HG02970 (cell line): ENCODE measurements around the gene GNG4.
"Not testable (repeated sequence)": the region's sequence is repeated elsewhere in the genome, so short reads cannot be mapped to it uniquely, and the experiment has no call there.

Source experiments
- ATAC-seq: cut with Tn5 transposase; IDR thresholded peaks from one replicate; pipeline ENCODE4 v1.9.1; 2021; ENCODE audit warnings: mild to moderate bottlenecking, moderate library complexity, moderate number of reproducible peaks; ENCODE audit not compliant: unreplicated experiment, low FRiP score

GNG4 gene

DNA sequence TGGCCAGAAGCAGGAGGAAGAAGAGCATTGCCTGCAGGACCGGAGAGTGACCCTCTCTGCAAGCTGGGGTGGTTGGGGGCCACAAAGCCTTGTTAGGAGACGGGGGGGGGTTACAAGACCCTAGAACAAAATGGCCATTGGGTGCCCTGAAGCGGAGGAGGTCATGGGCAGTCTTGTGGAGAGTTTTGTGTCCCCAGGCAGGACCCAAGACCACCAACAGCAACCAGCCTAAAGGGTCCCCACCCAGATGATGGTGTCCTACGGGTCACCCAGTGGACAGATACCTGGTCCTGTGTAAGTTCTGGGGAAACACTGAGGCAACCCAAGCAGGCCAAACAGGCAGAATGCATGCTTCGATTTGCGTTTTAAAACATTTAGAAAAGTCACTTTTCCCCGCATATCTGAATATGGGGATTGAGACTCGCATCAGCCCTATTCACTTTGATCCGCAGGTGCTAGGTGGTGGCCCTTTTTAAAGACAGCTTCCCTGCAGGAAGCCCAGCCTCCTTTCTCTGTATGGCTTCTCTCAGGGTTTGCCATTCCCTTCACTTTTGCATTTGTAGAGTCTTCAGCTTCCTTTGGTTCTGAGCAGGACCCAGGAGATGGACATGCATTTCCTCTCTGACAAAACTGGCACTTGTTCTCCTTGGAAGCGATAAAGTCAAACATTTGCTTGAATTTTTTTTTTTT lies 21.1 kb downstream of the GNG4 start:
- ATAC-seq = no peak

DNA sequence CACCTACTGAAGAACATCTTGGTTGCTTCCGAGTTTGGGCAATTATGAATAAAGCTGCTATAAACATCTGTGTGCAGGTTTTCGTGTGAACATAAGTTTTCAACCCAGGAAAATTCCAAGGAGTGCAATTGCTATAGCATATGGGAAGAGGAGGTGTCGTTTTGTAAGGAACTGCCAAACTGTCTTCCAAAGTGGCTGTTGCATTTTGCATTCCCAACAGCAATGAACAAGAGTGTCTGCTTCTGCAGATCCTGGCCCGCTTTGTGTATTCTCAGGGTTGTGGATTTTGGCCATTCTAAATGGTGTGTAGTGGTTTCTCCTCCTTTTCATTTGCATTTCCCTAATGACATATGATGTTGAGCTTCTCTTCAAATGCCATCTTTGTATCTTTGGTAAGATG lies 23.8 kb downstream of the GNG4 start:
- ATAC-seq = no peak

DNA sequence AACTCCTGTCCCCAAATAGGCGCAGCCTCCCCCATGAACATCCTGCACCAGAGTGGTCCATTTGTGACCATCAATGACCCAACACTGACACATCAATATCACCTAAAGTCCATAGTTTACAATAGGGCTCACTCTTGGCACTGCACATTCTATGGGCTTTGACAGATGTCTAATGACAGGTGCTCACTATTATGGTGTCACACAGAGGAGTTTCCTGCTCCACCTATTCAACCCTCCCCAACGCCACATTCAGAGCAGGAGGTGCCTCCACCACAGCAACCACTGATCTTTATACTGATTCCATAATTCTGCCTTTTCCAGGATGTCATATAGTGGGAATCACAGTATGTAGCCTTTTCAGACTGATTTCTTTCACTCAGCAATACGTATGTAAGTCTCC lies 24.2 kb downstream of the GNG4 start:
- ATAC-seq = no peak

DNA sequence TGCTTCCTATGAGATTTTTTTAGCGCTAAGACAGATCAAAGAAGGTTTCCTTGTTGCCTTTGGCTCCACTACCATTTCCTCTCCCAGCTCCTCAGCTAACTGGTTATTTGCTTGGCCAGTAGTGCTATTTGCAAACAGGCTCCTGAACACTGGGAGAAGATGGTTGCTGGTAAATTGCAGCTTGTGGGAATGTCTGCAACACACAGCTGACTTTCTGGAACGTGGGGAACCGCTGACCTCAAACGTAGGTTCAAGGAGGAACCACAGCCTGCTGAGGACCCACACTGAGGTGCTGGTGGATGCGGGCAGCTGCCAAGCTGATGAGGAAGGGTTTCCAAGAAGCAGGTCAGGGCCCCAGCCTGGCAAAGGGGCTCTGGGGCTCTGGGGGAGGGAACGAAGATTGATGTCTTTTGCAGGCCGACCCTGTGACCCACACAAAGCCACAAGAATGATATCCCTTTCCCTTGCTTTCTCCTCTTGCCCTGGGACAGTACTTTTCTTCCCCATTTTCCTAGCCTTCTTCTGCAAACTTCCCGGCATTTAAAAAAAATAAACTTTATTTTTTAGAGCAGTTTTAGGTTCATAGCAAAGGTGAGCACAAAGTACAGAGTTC lies 24.8 kb downstream of the GNG4 start:
- ATAC-seq = no peak

DNA sequence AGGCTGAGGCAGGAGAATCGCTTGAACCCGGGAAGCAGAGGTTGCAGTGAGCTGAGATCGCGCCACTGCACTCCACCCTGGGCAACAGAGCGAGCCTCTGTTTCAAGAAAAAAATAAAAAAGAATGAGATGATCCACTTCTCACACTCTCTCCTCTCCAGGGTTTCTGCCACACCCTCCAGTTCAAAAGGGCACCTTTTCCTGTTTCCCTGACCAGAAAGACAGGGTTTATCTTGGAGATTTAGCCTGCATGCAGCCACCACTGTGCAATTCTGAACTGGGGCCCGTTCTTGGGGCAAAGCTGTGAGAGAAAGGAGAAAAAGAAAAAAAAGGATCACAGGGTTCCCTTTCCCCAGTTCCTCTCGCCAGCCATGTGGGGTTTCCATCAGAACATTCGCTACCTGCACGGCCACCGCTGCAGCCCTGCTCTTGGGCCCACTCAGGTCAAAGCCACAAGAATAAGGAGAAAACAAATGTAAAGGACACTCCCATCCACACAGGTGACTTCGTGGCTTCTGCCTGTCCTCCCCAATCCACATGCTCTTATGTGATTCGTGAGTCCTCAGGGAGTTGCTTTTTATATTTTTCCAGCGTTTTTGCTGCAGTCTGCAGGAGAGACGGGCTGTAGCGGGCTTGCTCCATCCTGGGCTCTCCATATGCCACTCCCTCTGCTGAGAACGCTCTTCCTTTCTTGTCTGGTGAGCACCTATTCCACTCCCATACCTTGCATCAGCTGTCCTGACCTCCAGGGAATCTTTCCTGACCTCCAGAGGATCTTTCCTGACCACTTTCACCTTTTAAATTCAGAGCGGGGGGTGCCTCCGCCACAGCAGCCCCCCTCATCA lies 26.4 kb downstream of the GNG4 start:
- no peak for ATAC-seq

DNA sequence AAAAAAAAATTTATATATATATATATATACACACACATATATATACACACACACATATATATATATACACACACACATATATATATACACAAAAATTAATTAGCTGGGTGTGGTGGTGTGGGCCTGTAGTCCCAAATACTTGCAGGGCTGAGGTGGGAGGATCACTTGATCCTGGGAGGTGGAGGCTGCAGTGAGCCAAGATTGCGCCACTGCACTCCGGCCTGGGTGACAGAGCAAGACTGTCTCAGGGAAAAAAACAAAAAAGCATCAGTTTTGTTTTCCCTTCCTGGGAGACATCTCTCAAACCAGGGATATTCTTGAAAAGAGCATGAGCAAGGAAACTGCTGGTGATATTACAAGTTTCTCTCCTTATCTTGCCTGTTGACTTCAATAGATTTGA lies 30.4 kb downstream of the GNG4 start:
- ATAC-seq = not testable (repeated sequence)

DNA sequence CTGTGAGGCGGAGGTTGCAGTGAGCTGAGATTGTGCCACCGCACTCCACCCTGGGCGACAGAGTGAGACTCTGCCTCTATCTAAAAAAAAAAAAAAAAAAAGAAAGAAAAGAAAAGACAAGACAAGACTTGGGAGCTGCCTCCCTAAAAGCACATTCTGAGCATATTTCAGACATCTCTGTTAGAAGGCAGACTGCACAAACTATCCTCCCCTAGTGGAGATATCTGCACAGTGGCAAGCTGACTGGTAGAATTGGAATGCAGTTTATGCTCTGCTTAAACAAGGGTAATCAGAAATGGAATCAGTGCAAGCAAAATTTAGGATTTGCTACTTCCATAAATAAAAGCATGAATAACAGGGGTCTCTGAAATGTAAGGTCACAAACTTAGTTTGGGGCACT lies 31.8 kb downstream of the GNG4 start:
- ATAC-seq = no peak

DNA sequence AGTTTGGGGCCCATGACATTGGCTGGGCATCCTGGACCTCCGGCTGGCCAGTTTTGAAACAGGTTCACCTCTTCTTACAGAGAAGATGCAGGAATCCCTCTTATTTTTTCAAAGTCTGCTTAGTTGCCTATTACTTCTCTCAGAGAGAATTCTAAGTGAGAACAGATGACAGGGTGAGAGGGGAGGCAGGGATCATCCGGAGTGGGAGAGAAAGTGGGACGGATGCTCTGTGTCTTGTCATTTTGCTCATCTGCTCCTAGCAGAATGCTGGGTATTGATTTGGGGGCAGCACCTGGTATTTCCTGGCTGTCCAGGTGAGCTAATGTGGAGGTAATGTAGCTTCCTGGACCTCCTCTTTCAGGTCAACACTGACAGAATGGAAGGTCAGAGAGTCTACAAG lies 32.4 kb downstream of the GNG4 start:
- no peak for ATAC-seq

DNA sequence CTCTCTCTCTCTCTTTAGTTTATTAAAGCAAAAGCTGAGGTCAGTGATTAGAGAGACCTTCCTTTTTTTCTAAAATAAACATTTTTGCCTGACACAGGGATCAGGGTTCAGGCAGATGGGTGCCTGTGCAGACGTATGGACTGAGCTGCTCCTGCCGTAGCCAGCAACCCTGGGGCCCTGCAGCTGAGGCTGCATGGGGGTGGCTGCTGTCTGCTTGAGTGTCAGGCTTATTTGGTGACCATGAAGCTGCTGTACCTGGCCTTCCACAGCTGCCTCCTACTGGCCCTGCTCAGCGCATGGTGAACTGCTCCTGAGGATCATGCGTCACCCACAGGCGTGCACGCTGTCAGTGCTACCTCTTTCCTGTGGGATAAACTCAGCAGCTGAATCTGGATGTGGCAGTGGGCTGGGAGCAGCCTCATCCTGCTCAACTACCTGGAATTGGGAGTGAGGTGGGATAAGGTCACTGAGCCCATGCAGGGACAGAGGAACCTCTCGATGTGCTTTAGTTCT lies 35.1 kb downstream of the GNG4 start:
- ATAC-seq = no peak

DNA sequence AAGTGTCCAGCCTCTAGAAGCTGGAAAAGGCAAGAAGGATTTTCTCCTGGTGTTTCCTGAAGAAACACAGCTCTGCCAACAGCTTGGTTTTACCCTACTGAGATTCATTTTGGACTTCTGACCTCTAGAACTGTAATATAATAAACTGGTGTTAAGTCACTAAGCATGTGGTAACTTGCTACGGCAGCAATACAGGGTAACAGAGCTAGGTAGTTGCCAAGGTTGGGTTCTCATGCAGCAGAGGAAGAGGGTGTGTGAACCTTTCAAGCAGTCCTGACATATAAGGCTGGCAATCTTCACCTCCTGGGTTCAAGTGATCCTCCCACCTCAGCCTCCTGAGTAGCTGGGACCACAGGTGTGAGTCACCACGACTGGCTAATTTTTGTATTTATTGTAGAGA lies 36.0 kb downstream of the GNG4 start:
- ATAC-seq = no peak

DNA sequence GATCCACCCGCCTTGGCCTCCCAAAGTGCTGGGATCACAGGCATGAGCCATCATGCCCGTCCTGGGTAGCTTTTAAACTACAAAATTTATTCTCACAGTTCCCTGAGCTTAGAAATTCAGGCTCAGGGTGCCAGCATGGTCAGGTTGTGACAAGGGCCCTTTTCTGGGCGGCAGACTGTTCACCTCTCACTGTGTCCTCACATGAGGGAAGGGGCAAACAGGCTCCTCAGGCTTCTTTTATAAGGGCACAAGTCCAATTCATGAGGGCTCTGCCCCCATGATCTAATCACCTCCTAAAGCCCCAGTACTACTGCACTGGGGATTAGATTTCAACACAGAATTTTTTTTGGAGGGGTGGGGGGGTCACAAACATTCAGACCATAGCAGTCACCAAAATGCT lies 36.8 kb downstream of the GNG4 start:
- no peak for ATAC-seq

DNA sequence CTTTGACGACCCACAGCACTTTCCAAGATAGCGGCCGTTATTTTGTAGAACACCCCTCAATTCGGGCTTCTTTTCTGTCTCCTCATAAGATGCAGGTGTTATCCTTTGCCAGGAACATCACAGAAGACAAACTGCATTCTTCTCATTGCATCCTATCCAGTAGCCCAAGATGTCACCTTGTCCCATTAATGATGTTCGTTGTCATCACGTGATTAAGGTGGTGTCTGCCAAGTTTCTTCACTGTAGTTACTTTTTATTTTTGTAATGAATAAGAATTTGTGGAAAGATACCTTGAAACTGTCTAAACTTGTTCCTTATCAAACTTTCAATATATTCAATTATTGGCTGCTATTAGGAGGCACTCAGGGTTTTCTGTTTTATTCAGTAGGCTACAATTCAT lies 39.4 kb downstream of the GNG4 start:
- no peak for ATAC-seq

DNA sequence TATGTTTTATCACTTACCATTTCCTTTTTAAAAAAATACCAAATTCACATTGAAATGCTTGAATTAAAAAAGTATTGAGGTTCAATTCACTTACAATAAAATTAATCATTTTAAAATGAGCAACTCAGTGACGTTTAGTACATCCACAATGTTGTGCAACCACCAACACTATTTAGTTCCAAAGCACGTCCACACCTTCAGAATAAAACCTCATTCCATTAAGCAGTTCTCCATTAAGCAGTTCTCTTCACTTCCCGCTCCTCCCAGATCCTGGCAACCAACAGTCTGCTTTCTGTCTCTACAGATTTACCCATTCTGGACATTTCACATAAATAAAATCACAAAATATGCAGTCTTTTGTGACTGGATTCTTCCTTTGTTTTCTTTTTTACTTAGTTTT lies 41.3 kb downstream of the GNG4 start:
- ATAC-seq = no peak

DNA sequence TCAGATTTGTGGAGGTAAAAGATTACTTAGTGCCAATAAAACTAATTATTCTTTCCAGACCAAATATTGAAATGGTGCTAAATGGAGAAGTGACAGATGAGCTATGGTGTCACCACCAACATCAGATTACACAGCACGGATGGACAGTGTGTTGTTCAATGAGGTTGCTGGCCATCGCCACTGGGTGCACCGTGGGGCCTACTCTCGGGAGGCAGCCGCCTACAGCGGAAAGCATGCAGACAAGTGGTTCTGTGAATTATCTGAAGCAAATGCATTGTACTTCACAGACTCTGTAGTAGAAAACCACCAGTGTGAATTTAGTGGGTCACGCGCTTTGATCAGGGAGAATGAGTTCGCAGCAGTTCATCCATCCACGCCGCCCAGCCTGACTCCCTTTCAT lies 42.3 kb downstream of the GNG4 start:
- ATAC-seq = no peak

DNA sequence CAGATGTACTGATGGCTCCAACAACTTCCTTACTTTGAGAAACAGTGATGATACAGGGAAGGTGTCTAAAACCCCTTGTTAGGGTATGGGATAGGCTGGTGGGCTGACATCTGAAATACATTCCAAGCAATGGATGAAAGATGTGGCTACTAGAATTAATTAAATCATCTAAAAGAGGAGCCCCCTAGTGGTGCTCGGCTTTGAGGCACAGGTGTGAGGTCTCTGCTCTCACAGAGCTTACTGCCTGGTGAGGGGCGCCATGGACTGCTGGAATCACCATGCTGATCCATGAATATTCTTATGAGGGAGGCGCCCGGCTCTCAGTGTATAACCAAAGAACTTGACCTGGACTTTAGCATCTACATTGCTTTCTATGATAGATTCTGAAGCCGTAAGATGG lies 48.5 kb downstream of the GNG4 start:
- no peak for ATAC-seq

DNA sequence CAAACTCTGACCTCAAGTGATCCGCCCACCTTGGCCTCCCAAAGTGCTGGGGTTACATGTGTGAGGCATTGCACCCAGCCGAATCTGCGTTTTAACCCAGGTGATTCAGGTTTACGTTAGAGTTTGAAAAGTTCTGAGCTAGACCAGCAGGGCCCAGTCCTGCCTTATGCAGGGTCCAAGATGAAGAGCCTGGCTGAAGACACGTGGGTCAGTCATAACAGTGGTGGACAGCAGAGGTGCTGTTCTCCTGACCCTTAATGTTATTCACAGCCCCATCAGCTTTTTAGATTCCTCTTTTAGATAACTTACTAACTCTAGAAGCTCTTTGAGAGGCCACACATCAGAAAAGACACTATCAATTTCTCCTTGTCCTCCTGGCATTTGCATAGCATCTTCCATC lies 50.0 kb downstream of the GNG4 start:
- ATAC-seq = no peak

DNA sequence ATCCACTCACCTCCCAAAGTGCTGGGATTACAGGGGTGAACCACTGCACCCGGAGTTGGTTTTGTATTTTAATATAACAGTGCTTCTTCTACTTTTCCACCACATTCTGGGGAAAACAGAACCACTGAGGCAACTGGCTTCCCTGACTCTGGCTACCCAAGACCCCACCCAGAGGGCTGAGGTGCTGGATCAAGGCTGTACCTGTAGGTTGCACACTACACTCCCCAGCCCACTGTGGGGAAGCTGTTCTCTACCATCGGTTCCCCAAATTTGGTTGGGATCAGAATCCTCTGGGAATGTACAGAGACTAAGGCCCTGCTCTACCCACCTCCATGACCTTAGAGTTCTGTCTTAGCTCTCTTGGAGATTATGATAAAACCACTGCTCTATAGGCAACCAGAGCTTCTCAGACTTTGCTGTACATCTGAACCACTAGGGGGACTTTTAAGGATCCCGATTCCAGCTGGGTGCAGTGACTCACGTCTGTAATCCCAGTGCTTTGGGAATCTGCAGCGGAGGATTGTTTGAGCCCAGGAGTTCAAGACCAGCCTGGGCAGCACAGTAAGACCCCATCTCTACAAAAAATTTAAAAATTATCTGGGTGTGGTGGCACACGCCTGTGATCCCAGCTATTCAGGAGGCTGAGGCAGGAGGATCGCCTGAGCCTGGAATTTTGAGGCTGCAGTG lies 51.6 kb downstream of the GNG4 start:
- no peak for ATAC-seq

DNA sequence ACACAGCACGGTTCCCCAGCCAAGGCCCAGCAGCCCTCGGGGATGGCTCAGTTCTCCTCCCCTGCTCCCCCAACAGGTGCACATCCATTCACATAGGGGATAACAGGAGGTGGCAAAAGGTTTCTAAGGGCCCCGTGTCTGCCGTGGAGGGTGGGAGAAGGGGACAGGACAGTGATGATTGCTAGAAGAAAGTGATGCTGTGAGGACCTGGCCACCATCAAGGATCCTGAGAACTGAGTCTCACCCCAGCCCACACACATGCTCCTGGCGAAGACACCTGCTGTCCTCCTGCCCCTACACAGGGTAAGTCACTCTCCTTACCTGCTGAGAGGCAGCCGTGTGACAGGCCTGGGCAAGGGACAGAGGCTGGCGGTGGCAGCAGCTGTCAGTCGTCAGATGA lies 54.5 kb downstream of the GNG4 start:
- no peak for ATAC-seq

DNA sequence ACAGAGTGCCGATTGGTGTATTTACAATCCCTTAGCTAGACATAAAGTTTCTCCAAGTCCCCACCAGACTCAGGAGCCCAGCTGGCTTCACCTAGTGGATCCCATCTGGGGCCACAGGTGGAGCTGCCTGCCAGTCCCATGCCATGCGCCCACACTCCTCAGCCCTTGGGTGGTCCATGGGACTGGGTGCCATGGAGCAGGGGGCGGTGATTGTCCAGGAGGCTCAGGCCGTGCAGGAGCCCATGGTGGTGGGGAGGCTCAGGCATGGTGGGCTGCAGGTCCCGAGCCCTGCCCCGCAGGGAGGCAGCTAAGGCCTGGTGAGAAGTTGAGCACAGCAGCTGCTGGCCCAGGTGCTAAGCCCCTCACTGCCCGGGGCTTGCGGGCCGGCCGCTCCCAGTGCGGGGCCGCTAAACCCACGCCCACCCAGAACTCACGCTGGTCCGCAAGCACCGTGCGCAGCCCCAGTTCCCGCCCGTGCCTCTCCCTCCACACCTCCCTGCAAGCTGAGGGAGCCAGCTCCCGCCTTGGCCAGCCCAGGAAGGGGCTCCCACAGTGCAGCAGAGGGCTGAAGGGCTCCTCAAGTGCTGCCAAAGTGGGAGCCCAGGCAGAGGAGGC lies 55.2 kb downstream of the GNG4 start:
- ATAC-seq = not testable (repeated sequence)

DNA sequence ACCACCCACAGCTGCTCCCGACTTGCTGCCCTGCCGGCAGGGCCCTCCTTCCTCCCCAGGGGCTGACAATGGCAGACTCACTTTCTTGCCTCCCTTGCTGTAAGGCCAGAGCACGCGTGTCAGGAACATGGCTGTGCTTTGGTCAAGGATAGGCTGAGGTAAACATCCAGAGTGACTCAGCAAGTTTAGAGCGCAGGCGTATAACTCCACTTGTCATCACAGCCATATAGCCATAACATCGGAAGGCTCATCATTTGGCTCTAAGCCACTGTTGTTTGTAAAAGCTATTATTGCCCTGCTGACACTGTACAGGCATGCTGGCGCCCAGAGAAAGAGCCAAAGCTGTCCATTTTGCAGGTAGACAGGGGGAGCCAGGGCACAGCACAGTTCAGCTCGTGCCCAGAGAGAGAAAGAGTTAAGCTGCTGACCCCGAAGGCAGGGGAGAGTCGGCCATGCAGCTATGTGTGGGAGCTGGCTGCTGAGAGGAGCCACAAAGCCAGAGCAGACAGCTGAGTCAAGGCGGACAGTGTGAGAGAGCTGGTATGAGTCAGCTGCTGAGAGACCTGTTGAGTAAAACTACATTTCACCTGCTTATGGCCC lies 60.6 kb downstream of the GNG4 start:
- ATAC-seq = no peak
